B cell (primary cell): ENCODE data around the gene BACH2.

Experiments used
- CTCF ChIP-seq: fragments of 200-600 bp; IDR thresholded peaks from one replicate; pipeline ENCODE4 v1.8.0; 2022; ENCODE audit warnings: antibody characterized with exemption, mild to moderate bottlenecking
- EZH2 ChIP-seq: IDR thresholded peaks from 2 replicates; pipeline ENCODE4 v1.6.1; 2012; ENCODE audit warnings: borderline replicate concordance, low read depth, mild to moderate bottlenecking, moderate library complexity, low read length; ENCODE audit not compliant: insufficient read depth, poor library complexity, severe bottlenecking

DNA sequence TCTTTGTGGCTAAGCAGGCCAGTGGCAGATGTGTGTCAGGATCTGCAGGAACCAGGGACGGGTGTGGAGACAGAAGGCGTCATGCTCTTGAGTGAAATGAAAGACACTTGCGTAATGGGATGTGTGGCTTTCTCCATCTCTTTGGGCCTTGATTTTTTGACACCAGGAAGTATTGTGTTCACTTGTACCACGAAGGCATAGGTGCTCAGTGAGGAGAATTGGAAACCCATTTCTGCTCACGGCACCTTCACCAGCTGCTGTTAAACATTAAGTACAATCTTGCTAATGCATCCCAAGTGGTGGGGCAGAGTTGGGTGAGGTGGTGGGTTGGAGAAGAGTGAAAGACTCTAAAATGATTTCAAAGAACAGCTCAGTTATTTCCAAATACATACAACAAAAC lies 372.4 kb downstream of the BACH2 start:
- TF ChIP-seq EZH2 = no peak
- no peak for TF ChIP-seq CTCF
